HG02884 (cell line): Measurements from ENCODE around the gene DGKH.
"Not testable (repeated sequence)": the region's sequence is repeated elsewhere in the genome, so short reads cannot be mapped to it uniquely, and the experiment has no call there.

ENCODE experiments used
- ATAC-seq: cut with Tn5 transposase; IDR thresholded peaks from one replicate; pipeline ENCODE4 v1.9.1; 2021; ENCODE audit warnings: mild to moderate bottlenecking, moderate library complexity; ENCODE audit not compliant: unreplicated experiment

The DGKH gene

GRCh38 chr13:42071672-42072419 lies 23.4 kb downstream of the DGKH start:
- ATAC-seq = no peak

- ATAC-seq = no peak
Measured at GRCh38 chr13:42073683-42074082, 25.2 kb downstream of the DGKH start.

- no peak for ATAC-seq
Measured at GRCh38 chr13:42075517-42075916, 27.1 kb downstream of the DGKH start.

- ATAC-seq = no peak
Measured at GRCh38 chr13:42076309-42076713, 27.9 kb downstream of the DGKH start.

- ATAC-seq = no peak
Measured at GRCh38 chr13:42078128-42078808, 29.8 kb downstream of the DGKH start.

- ATAC-seq = no peak
Measured at GRCh38 chr13:42083138-42083770, 34.8 kb downstream of the DGKH start.

GRCh38 chr13:42084722-42085121 lies 36.3 kb downstream of the DGKH start:
- no peak for ATAC-seq

- no peak for ATAC-seq
Measured at GRCh38 chr13:42086582-42086981, 38.1 kb downstream of the DGKH start.

- no peak for ATAC-seq
Measured at GRCh38 chr13:42094516-42095040, 46.1 kb downstream of the DGKH start.

- ATAC-seq = not testable (repeated sequence)
Measured at GRCh38 chr13:42096222-42096621, 47.8 kb downstream of the DGKH start.

- ATAC-seq = no peak
Measured at GRCh38 chr13:42099962-42100675, 51.7 kb downstream of the DGKH start.

GRCh38 chr13:42100960-42101359 lies 52.5 kb downstream of the DGKH start:
- no peak for ATAC-seq

- ATAC-seq = no peak
Measured at GRCh38 chr13:42101821-42102585, 53.6 kb downstream of the DGKH start.

- no peak for ATAC-seq
Measured at GRCh38 chr13:42102961-42103865, 54.8 kb downstream of the DGKH start.

GRCh38 chr13:42106998-42107397 lies 58.5 kb downstream of the DGKH start:
- no peak for ATAC-seq

GRCh38 chr13:42107421-42107820 lies 59.0 kb downstream of the DGKH start:
- ATAC-seq = no peak

- ATAC-seq = no peak
Measured at GRCh38 chr13:42108217-42108616, 59.8 kb downstream of the DGKH start.

- no peak for ATAC-seq
Measured at GRCh38 chr13:42109957-42110356, 61.5 kb downstream of the DGKH start.

GRCh38 chr13:42110410-42111155 lies 62.1 kb downstream of the DGKH start:
- no peak for ATAC-seq
